Activated CD8-positive, alpha-beta memory T cell treated with anti-CD3 and anti-CD28 coated beads, Interleukin-2, amount 10 ng/mL, durations not matched to agents 7 days and 5 days (primary cell): Measurements from ENCODE around the gene CLN6. TPM values are rescaled to one million over a fixed set of nuclear protein-coding genes. Genes with fewer than 3 reads are reported as not detected.
"Not testable (repeated sequence)": the region's sequence is repeated elsewhere in the genome, so short reads cannot be mapped to it uniquely, and the experiment has no call there.

ENCODE experiments used
- ATAC-seq: fragments of 150-1000 bp; cut with Tn5 transposase; one replicate; pipeline ENCODE4 v1.10.0; 2021; ENCODE audit warnings: moderate library complexity
- CTCF ChIA-PET: fragments of 350-600 bp; sonication (Branson Sonifier 250); formaldehyde crosslinking; loops from one replicate; lab custom pipeline; 2021; ENCODE audit warnings: antibody characterized with exemption; lab: Charles Lee
- DNase-seq: peaks from one replicate; pipeline ENCODE4 v3.0.0-alpha.2; 2020
- H3K27ac Mint-ChIP-seq: one replicate; pipeline ENCODE4 v1.8.0; 2021; ENCODE audit warnings: mild to moderate bottlenecking, mixed read lengths
- H3K27me3 Mint-ChIP-seq: one replicate; pipeline ENCODE4 v1.8.0; 2021; ENCODE audit warnings: mixed read lengths
- H3K36me3 Mint-ChIP-seq: one replicate; pipeline ENCODE4 v1.8.0; 2021; ENCODE audit warnings: mild to moderate bottlenecking, mixed read lengths
- H3K4me1 Mint-ChIP-seq: one replicate; pipeline ENCODE4 v1.8.0; 2021; ENCODE audit warnings: mixed read lengths
- H3K4me3 Mint-ChIP-seq: one replicate; pipeline ENCODE4 v1.8.0; 2021; ENCODE audit warnings: mild to moderate bottlenecking, moderate library complexity, mixed read lengths
- H3K9me3 Mint-ChIP-seq: one replicate; pipeline ENCODE4 v1.8.0; 2022; ENCODE audit warnings: low read depth, mixed read lengths
- total RNA-seq, 2 experiments: library from RNA; stranded (reverse); gene quantifications; one replicate each; pipeline ENCODE4 v1.2.3, GENCODE V29; 2021

Gene CLN6
- total RNA-seq, 2 experiments from 2014 or later: 60.2 to 64.6 TPM

DNA sequence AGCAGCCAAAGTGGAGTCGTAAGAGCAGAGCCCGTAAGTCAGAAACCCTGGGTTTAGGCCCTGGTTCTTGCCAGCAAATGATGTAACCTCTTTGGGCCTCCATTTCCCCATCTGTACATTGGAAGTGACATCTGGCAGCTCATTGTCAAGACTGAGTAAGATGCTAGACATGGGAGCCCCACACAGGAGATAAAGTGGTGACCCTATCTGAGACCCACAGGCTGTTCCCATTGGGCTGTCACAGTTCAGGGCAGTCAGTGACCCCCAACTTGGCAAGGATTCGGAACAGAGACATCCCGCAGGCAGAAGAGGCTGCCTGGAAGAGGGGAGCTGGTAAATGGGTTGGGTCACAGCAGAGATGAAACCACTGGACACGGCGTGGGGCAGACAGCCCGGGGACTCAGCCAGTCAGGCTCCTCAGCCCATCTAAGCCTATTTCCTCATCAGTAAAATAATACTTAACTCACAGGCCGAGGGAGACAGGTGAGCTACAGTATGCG lies 1.8 kb downstream of the CLN6 start:
- H3K27ac Mint-ChIP-seq: peak overlapping the region; percentile 79
- ATAC-seq: no peak
- peaks cover 46% of the 10 kb centered on the region for H3K4me1 Mint-ChIP-seq
- CTCF ChIA-PET: interaction anchor here (0.5 to 4.8 kb wide), 3 partner anchors 9 to 25 kb away, joined by 3 to 18 read pairs (median 12); no protein-coding TSS in a partner anchor
- peaks cover 5% of the 10 kb centered on the region for H3K27me3 Mint-ChIP-seq
- peak overlapping the region; percentile 93 for H3K4me3 Mint-ChIP-seq
- DNase-seq: no peak
- peaks cover 23% of the 10 kb centered on the region for H3K36me3 Mint-ChIP-seq
- no peaks in the 10 kb centered on the region for H3K9me3 Mint-ChIP-seq

GRCh38 chr15:68225442-68225841 lies 4.1 kb downstream of the CLN6 start:
- Mint-ChIP-seq H3K4me1 (peaks cover 43% of the 10 kb centered on the region), H3K27ac (peak overlapping the region; percentile 77), H3K36me3 (peaks cover 25% of the 10 kb centered on the region), H3K4me3 (peak overlapping the region; percentile 42)
- DNase-seq, H3K27me3 Mint-ChIP-seq, ATAC-seq, H3K9me3 Mint-ChIP-seq: not testable (repeated sequence)
- CTCF ChIA-PET: interaction anchor here (1.3 to 4.8 kb wide), 4 partner anchors 9 to 362 kb away, joined by 4 to 18 read pairs (median 6); no protein-coding TSS in a partner anchor

- peak overlapping the region; percentile 42 for H3K4me3 Mint-ChIP-seq
- peaks cover 30% of the 10 kb centered on the region for H3K36me3 Mint-ChIP-seq
- DNase-seq (peak; percentile 75), ATAC-seq (no peak)
- H3K27me3 Mint-ChIP-seq: no peaks in the 10 kb centered on the region
- no peaks in the 10 kb centered on the region for H3K9me3 Mint-ChIP-seq
- H3K27ac Mint-ChIP-seq: peak overlapping the region; percentile 77
- CTCF ChIA-PET: interaction anchor here (1.3 to 4.8 kb wide), 5 partner anchors 8 to 361 kb away, joined by 3 to 18 read pairs (median 5); no protein-coding TSS in a partner anchor
- H3K4me1 Mint-ChIP-seq: peaks cover 38% of the 10 kb centered on the region
Measured at GRCh38 chr15:68224546-68225250, 4.8 kb downstream of the CLN6 start.

GRCh38 chr15:68224108-68224507 lies 5.4 kb downstream of the CLN6 start:
- Mint-ChIP-seq H3K27me3 (no peaks in the 10 kb centered on the region), H3K9me3 (no peaks in the 10 kb centered on the region), H3K27ac (peak overlapping the region; percentile 36), H3K4me1 (peaks cover 38% of the 10 kb centered on the region), H3K4me3 (no peak overlapping the region), H3K36me3 (peaks cover 30% of the 10 kb centered on the region)
- DNase-seq: no peak
- CTCF ChIA-PET: interaction anchor here (1.3 to 2.0 kb wide), 3 partner anchors 8 to 82 kb away, joined by 3 to 7 read pairs (median 5); no protein-coding TSS in a partner anchor
- ATAC-seq: no peak

- ATAC-seq (no peak), DNase-seq (no peak)
- CTCF ChIA-PET: no interaction called here
- Mint-ChIP-seq H3K27ac (no peak overlapping the region), H3K4me3 (no peak overlapping the region), H3K4me1 (peaks cover 33% of the 10 kb centered on the region), H3K27me3 (no peaks in the 10 kb centered on the region), H3K36me3 (peaks cover 25% of the 10 kb centered on the region), H3K9me3 (no peaks in the 10 kb centered on the region)
Measured at GRCh38 chr15:68223171-68223570, 6.4 kb downstream of the CLN6 start.

GRCh38 chr15:68222432-68222743 lies 7.1 kb downstream of the CLN6 start:
- H3K27me3 Mint-ChIP-seq, ATAC-seq, H3K4me3 Mint-ChIP-seq, H3K27ac Mint-ChIP-seq, CTCF ChIA-PET, H3K9me3 Mint-ChIP-seq: not testable (repeated sequence)
- peak; percentile 12 for DNase-seq
- Mint-ChIP-seq H3K36me3 (peaks cover 27% of the 10 kb centered on the region), H3K4me1 (peaks cover 25% of the 10 kb centered on the region)

DNA sequence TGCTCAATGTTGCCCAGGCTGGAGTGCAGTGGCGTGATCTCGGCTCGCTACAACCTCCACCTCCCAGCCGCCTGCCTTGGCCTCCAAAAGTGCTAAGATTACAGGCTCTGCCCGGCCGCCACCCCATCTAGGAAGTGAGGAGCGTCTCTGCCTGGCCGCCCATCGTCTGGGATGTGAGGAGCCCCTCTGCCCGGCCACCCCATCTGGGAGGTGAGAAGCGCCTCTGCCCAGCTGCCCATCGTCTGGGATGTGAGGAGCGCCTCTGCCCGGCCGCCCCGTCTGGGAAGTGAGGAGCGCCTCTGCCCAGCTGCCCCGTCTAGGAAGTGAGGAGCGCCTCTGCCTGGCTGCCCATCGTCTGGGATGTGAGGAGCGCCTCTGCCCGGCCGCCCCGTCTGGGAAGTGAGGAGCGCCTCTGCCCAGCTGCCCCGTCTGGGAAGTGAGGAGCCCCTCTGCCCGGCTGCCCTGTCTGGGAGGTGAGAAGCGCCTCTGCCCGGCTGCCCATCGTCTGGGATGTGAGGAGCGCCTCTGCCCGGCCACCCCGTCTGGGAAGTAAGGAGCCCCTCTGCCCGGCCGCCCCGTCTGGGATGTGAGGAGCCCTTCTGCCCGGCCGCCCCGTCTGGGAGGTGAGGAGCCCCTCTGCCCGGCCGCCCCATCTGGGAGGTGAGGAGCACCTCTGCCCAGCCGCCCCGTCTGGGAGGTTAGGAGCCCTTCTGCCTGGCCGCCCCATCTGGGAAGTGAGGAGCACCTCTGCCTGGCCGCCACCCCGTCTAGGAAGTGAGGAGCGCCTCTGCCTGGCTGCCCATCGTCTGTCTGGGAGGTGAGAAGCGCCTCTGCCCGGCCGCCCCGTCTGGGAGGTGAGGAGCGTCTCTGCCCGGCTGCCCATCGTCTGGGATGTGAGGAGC lies 7.7 kb downstream of the CLN6 start:
- CTCF ChIA-PET, ATAC-seq, H3K9me3 Mint-ChIP-seq, H3K27ac Mint-ChIP-seq, H3K27me3 Mint-ChIP-seq, H3K4me3 Mint-ChIP-seq: not testable (repeated sequence)
- H3K4me1 Mint-ChIP-seq: peaks cover 22% of the 10 kb centered on the region
- peaks cover 27% of the 10 kb centered on the region for H3K36me3 Mint-ChIP-seq
- peak; percentile 4 for DNase-seq

DNA sequence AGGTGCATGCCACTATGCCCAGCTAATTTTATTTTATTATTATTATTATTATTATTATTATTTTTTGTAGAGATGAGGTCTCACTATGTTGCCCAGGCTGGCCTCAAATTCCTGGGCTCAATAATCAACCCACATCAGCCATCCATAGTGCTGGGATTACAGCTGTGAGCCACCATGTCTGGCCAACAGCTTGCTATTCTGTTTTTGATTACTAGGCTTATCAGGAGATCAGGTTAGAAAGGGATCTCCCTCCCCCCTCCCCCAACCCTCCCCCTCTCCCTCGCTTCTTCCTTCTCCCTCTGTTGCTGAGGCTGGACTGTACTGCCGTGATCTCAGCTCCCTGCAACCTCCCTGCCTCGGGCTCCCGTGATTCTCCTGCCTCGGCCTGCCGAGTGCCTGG lies 8.6 kb downstream of the CLN6 start:
- Mint-ChIP-seq H3K36me3 (peaks cover 25% of the 10 kb centered on the region), H3K27ac (no peak overlapping the region)
- no peak for ATAC-seq

GRCh38 chr15:68220489-68220888 lies 9.0 kb downstream of the CLN6 start:
- Mint-ChIP-seq H3K4me3 (no peak overlapping the region), H3K27me3 (no peaks in the 10 kb centered on the region), H3K27ac (no peak overlapping the region), H3K4me1 (peaks cover 17% of the 10 kb centered on the region), H3K9me3 (no peaks in the 10 kb centered on the region), H3K36me3 (peaks cover 25% of the 10 kb centered on the region)
- CTCF ChIA-PET: interaction anchor here (1.6 kb wide), 1 partner anchor 9 kb away, joined by 8 read pairs; no protein-coding TSS in a partner anchor
- no peak for ATAC-seq
- DNase-seq: no peak

More for the DNA sequence above, 8.6 kb downstream of the CLN6 start:
- CTCF ChIA-PET: interaction anchor here (1.6 kb wide), 1 partner anchor 10 kb away, joined by 8 read pairs; no protein-coding TSS in a partner anchor
- DNase-seq: peak; percentile 4
- Mint-ChIP-seq H3K27me3 (no peaks in the 10 kb centered on the region), H3K4me1 (peaks cover 19% of the 10 kb centered on the region), H3K9me3 (no peaks in the 10 kb centered on the region), H3K4me3 (no peak overlapping the region)

DNA sequence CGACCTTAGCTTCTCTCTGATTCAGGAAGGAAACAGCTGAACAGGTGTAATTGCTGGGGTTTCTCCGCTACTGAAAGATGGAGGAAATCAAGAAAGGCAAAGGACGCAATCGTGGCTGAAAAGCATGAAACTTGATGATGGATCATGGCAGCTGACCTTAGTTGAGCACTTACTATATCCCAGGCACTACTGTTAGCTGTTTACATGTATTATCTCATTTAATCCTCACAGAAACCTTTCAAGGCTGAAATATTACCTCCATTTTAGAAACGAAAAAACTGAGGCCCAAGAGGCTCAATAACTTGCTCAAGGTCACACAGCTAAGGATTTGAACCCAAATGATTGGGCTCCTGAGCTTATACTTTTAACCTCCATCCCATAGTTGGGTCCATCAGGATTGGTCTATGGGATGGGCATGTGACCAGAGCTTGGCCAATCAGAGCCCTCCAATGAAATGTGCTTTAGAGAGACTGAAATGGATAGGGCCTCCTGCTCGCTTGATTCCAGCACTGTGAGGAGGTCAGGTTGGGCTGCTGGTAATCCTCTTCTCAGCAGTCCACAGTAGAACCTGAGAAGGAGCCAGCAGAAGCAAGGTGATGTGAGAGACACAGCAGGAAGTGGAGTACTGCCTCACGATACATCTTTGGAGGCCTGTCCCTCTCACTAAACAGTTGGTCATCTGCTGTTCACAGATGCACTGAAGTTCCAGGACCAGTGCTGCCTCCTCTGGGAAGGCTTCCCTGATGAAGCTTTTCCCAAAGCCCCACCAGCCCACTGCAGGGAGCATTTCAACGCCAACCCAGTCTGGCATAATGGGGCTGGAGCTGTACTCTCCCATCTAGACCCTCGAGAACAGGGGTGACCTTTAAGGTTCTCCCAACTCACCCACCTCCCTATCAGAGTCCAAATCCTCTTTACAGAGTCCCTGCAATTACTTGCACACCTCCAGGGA lies 10.4 kb downstream of the CLN6 start:
- CTCF ChIA-PET: interaction anchor here (1.6 kb wide), 1 partner anchor 8 kb away, joined by 8 read pairs; no protein-coding TSS in a partner anchor

DNA sequence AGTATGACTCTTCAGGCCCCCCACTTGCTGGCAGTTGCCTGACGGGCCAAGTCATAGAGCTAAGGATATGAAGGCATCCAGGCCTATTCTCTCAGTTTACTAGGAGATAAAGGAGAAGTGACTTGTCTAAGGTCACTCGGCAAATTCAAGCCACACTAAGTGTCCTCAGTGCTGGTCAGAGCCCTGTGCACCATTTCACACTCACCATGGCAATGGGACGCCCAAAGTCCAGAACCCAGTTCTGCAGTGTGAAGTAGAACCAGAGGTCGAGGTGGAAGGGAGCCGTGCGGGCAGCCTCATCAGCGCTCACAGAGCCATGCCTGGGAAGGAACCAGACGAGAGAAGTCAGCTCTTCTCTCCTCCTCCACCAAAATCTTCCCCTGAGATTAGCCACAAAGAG lies 11.2 kb downstream of the CLN6 start:
- DNase-seq: no peak
- Mint-ChIP-seq H3K27ac (no peak overlapping the region), H3K9me3 (no peaks in the 10 kb centered on the region), H3K36me3 (peaks cover 17% of the 10 kb centered on the region), H3K27me3 (no peaks in the 10 kb centered on the region), H3K4me3 (no peak overlapping the region), H3K4me1 (peaks cover 2% of the 10 kb centered on the region)
- CTCF ChIA-PET: no interaction called here
- no peak for ATAC-seq

More for the DNA sequence above, 10.4 kb downstream of the CLN6 start:
- Mint-ChIP-seq H3K27me3 (no peaks in the 10 kb centered on the region), H3K4me1 (peaks cover 3% of the 10 kb centered on the region), H3K4me3 (no peak overlapping the region), H3K9me3 (no peaks in the 10 kb centered on the region), H3K36me3 (peaks cover 18% of the 10 kb centered on the region), H3K27ac (no peak overlapping the region)
- DNase-seq: no peak
- ATAC-seq: no peak

DNA sequence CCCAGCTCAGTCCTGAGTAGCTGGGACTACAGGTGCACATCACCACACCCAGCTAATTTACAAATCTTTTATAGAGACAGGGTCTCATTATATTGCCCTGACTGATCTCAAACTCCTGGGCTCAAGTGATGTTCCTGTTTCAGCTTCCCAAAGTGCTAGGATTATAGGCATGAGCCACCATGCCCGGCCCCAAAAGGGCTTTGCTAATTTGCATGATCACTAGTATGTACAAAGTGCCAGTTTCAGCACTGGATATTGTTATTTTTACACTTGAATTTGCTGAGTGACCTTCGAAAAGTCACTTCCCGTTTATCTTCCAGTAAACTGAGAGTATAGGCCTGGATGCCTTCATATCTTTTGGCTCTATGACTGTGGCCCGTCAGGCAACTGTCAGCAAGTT lies 12.2 kb downstream of the CLN6 start:
- Mint-ChIP-seq H3K4me1 (no peaks in the 10 kb centered on the region), H3K9me3 (no peaks in the 10 kb centered on the region), H3K36me3 (peaks cover 11% of the 10 kb centered on the region), H3K27ac (no peak overlapping the region), H3K27me3 (no peaks in the 10 kb centered on the region), H3K4me3 (no peak overlapping the region)
- CTCF ChIA-PET: interaction anchor here (2.1 kb wide), 1 partner anchor 7 kb away, joined by 7 read pairs; no protein-coding TSS in a partner anchor
- DNase-seq (no peak), ATAC-seq (no peak)
